HG03045 (cell line): Measurements from ENCODE around the gene METTL2B.
"Not testable (repeated sequence)": the region's sequence is repeated elsewhere in the genome, so short reads cannot be mapped to it uniquely, and the experiment has no call there.

Experiments used
- ATAC-seq: cut with Tn5 transposase; IDR thresholded peaks from one replicate; pipeline ENCODE4 v1.9.1; 2021; ENCODE audit warnings: mild to moderate bottlenecking, moderate library complexity; ENCODE audit not compliant: unreplicated experiment

Gene METTL2B

GRCh38 chr7:128523932-128524524 lies 47.5 kb downstream of the METTL2B start:
- not testable (repeated sequence) for ATAC-seq

- not testable (repeated sequence) for ATAC-seq
Observed at GRCh38 chr7:128525584-128525983, 49.0 kb downstream of the METTL2B start.

- ATAC-seq, result not testable (repeated sequence)
Observed at GRCh38 chr7:128526062-128526466, 49.5 kb downstream of the METTL2B start.

- not testable (repeated sequence) for ATAC-seq
Observed at GRCh38 chr7:128529191-128529590, 52.6 kb downstream of the METTL2B start.

GRCh38 chr7:128530121-128530854 lies 53.7 kb downstream of the METTL2B start:
- peak; percentile 15 for ATAC-seq

- ATAC-seq, result no peak
Observed at GRCh38 chr7:128530855-128531104, 54.2 kb downstream of the METTL2B start.

- ATAC-seq, result peak; percentile 75
Observed at GRCh38 chr7:128531105-128531954, 54.8 kb downstream of the METTL2B start.

- not testable (repeated sequence) for ATAC-seq
Observed at GRCh38 chr7:128531955-128532478, 55.5 kb downstream of the METTL2B start.

- not testable (repeated sequence) for ATAC-seq
Observed at GRCh38 chr7:128532956-128533355, 56.4 kb downstream of the METTL2B start.

GRCh38 chr7:128537410-128537809 lies 60.9 kb downstream of the METTL2B start:
- ATAC-seq, result not testable (repeated sequence)

GRCh38 chr7:128542530-128542929 lies 66.0 kb downstream of the METTL2B start:
- not testable (repeated sequence) for ATAC-seq

- ATAC-seq, result not testable (repeated sequence)
Observed at GRCh38 chr7:128543300-128543699, 66.8 kb downstream of the METTL2B start.

GRCh38 chr7:128546319-128546851 lies 69.8 kb downstream of the METTL2B start:
- ATAC-seq, result not testable (repeated sequence)

- ATAC-seq, result no peak
Observed at GRCh38 chr7:128550920-128551319, 74.4 kb downstream of the METTL2B start.

- not testable (repeated sequence) for ATAC-seq
Observed at GRCh38 chr7:128554394-128554793, 77.8 kb downstream of the METTL2B start.
